ENCODE results near the gene TNIP3. TPM values are rescaled to one million over a fixed set of nuclear protein-coding genes. Genes with fewer than 3 reads are reported as not detected.
"Not testable (repeated sequence)": the region's sequence is repeated elsewhere in the genome, so short reads cannot be mapped to it uniquely, and the experiment has no call there.

Gene TNIP3
- total RNA-seq, 1 donor from 2014 or later, result 0.34 TPM

GRCh38 chr4:121181493-121181892, 17.4 kb upstream of the TNIP3 start:
- intact Hi-C loops (cut with micrococcal nuclease), result loop anchor here (5.0 to 10.0 kb wide), 3 partner anchors 44 to 623 kb away; partner anchors contain the start of gene EXOSC9

GRCh38 chr4:121180558-121180957, 16.4 kb upstream of the TNIP3 start:
- intact Hi-C loops (cut with micrococcal nuclease), result loop anchor here (5.0 to 10.0 kb wide), 3 partner anchors 43 to 624 kb away; partner anchors contain the start of gene EXOSC9

GRCh38 chr4:121177246-121178137, 13.4 kb upstream of the TNIP3 start:
- intact Hi-C loops (cut with micrococcal nuclease), result no loop called here

GRCh38 chr4:121176082-121176934, 12.2 kb upstream of the TNIP3 start:
- intact Hi-C loops (cut with micrococcal nuclease), result no loop called here

- intact Hi-C loops (cut with micrococcal nuclease), result not testable (repeated sequence)
Measured at GRCh38 chr4:121171477-121171876, 7.4 kb upstream of the TNIP3 start.

- intact Hi-C loops (cut with micrococcal nuclease), result loop anchor here (2.0 kb wide), 1 partner anchor 14 kb away; no protein-coding TSS in a partner anchor
Measured at GRCh38 chr4:121168446-121169281, 4.5 kb upstream of the TNIP3 start.

GRCh38 chr4:121166976-121167375, 2.9 kb upstream of the TNIP3 start:
- intact Hi-C loops (cut with micrococcal nuclease), result no loop called here

- intact Hi-C loops (cut with micrococcal nuclease), result no loop called here
Measured at GRCh38 chr4:121165206-121165605, 1.1 kb upstream of the TNIP3 start.

GRCh38 chr4:121156822-121157769, 7.0 kb downstream of the TNIP3 start:
- intact Hi-C loops (cut with micrococcal nuclease), result no loop called here

- intact Hi-C loops (cut with micrococcal nuclease), result loop anchor here (2.0 kb wide), 1 partner anchor 13 kb away; no protein-coding TSS in a partner anchor
Measured at GRCh38 chr4:121155893-121156292, 8.2 kb downstream of the TNIP3 start.

- intact Hi-C loops (cut with micrococcal nuclease), result loop anchor here (1.0 to 2.0 kb wide), 3 partner anchors 15 to 153 kb away; no protein-coding TSS in a partner anchor
Measured at GRCh38 chr4:121154103-121154515, 10.0 kb downstream of the TNIP3 start.

GRCh38 chr4:121151942-121152341, 12.2 kb downstream of the TNIP3 start:
- intact Hi-C loops (cut with micrococcal nuclease), result loop anchor here (2.0 kb wide), 1 partner anchor 13 kb away; no protein-coding TSS in a partner anchor

GRCh38 chr4:121150486-121150885, 13.6 kb downstream of the TNIP3 start:
- intact Hi-C loops (cut with micrococcal nuclease), result no loop called here

GRCh38 chr4:121150003-121150402, 14.1 kb downstream of the TNIP3 start:
- intact Hi-C loops (cut with micrococcal nuclease), result no loop called here

GRCh38 chr4:121148621-121149020, 15.5 kb downstream of the TNIP3 start:
- intact Hi-C loops (cut with micrococcal nuclease), result no loop called here

GRCh38 chr4:121148000-121148399, 16.1 kb downstream of the TNIP3 start:
- intact Hi-C loops (cut with micrococcal nuclease), result no loop called here

- intact Hi-C loops (cut with micrococcal nuclease), result no loop called here
Measured at GRCh38 chr4:121146530-121146929, 17.6 kb downstream of the TNIP3 start.

GRCh38 chr4:121145430-121145829, 18.7 kb downstream of the TNIP3 start:
- intact Hi-C loops (cut with micrococcal nuclease), result no loop called here

- intact Hi-C loops (cut with micrococcal nuclease), result no loop called here
Measured at GRCh38 chr4:121144021-121144420, 20.1 kb downstream of the TNIP3 start.

- intact Hi-C loops (cut with micrococcal nuclease), result no loop called here
Measured at GRCh38 chr4:121143131-121143530, 21.0 kb downstream of the TNIP3 start.
